Activated B cell treated with CpG ODN at 0.5 μM for 24 hours (primary cell): ENCODE results near the gene NCKAP5. TPM values are rescaled to one million over a fixed set of nuclear protein-coding genes. Genes with fewer than 3 reads are reported as not detected.

Experiments used
- ATAC-seq: fragments of 200-7000 bp; cut with Tn5 transposase; one replicate; pipeline ENCODE4 v1.10.0; 2021; ENCODE audit warnings: low read depth, mild to moderate bottlenecking, moderate library complexity
- CTCF ChIA-PET: fragments of 350-600 bp; sonication (Branson Sonifier 250); formaldehyde crosslinking; loops from one replicate; lab custom pipeline; 2021; ENCODE audit warnings: antibody characterized with exemption; lab: Charles Lee
- POLR2A ChIA-PET: fragments of 350-600 bp; sonication (Branson Sonifier 250); formaldehyde crosslinking; loops from one replicate; lab custom pipeline; 2021; ENCODE audit warnings: antibody characterized with exemption; lab: Charles Lee
- DNase-seq: peaks from one replicate; pipeline ENCODE4 v3.0.0; 2022
- H3K27ac Mint-ChIP-seq: one replicate; pipeline ENCODE4 v1.8.0; 2020; ENCODE audit warnings: mixed read lengths
- H3K27me3 Mint-ChIP-seq: one replicate; pipeline ENCODE4 v1.8.0; 2021; ENCODE audit warnings: mixed read lengths
- H3K36me3 Mint-ChIP-seq: one replicate; pipeline ENCODE4 v1.8.0; 2021; ENCODE audit warnings: low read depth, mixed read lengths
- H3K4me1 Mint-ChIP-seq: one replicate; pipeline ENCODE4 v1.8.0; 2021; ENCODE audit warnings: mixed read lengths
- H3K4me3 Mint-ChIP-seq: one replicate; pipeline ENCODE4 v1.8.0; 2020; ENCODE audit warnings: mild to moderate bottlenecking, mixed read lengths
- H3K9me3 Mint-ChIP-seq: one replicate; pipeline ENCODE4 v1.8.0; 2020; ENCODE audit warnings: mixed read lengths
- intact Hi-C: fragments of 100-400 bp; cut with micrococcal nuclease; formaldehyde crosslinking; loops from one replicate; pipeline ENCODE4 v1.15.1; 2024
- total RNA-seq: library from RNA; stranded (reverse); gene quantifications from 2 replicates; pipeline ENCODE4 v1.2.3, GENCODE V29; 2022
- TF ChIP-seq, protein P1 (sequence below): fragments of 200-600 bp; IDR thresholded peaks from one replicate; pipeline ENCODE4 v1.8.0; 2022; ENCODE audit warnings: antibody characterized with exemption, mild to moderate bottlenecking

Gene NCKAP5
- total RNA-seq, 1 donor from 2014 or later: not detected

DNA sequence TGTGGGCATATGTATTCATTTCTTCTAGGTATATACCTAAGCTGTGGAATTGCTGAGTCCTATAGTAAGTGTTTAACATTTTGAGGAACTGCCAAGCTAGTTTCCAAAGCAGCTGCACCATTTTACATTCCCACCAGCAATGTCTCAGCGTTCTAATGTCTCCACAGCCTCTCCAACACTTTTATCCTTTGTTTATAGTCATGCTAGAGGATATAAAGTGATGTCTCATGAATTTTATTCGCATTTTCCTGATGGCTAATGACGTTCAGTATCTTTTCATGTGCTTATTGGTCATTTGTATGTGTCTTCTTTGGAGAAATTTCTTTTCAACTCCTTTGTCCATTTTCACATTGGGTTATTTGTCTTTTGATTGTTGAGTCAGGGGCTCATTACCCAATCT lies 295.2 kb downstream of the NCKAP5 start:
- H3K4me1 Mint-ChIP-seq: no peaks in the 10 kb centered on the region
- ATAC-seq (no peak), DNase-seq (no peak)
- POLR2A ChIA-PET: no interaction called here
- TF ChIP-seq, protein P1, sequence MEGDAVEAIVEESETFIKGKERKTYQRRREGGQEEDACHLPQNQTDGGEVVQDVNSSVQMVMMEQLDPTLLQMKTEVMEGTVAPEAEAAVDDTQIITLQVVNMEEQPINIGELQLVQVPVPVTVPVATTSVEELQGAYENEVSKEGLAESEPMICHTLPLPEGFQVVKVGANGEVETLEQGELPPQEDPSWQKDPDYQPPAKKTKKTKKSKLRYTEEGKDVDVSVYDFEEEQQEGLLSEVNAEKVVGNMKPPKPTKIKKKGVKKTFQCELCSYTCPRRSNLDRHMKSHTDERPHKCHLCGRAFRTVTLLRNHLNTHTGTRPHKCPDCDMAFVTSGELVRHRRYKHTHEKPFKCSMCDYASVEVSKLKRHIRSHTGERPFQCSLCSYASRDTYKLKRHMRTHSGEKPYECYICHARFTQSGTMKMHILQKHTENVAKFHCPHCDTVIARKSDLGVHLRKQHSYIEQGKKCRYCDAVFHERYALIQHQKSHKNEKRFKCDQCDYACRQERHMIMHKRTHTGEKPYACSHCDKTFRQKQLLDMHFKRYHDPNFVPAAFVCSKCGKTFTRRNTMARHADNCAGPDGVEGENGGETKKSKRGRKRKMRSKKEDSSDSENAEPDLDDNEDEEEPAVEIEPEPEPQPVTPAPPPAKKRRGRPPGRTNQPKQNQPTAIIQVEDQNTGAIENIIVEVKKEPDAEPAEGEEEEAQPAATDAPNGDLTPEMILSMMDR: no peak
- peaks cover 3% of the 10 kb centered on the region for H3K27me3 Mint-ChIP-seq
- H3K4me3 Mint-ChIP-seq: no peak overlapping the region
- H3K36me3 Mint-ChIP-seq: no peaks in the 10 kb centered on the region
- CTCF ChIA-PET: no interaction called here
- intact Hi-C loops: no loop called here
- no peaks in the 10 kb centered on the region for H3K9me3 Mint-ChIP-seq
- H3K27ac Mint-ChIP-seq: no peak overlapping the region

DNA sequence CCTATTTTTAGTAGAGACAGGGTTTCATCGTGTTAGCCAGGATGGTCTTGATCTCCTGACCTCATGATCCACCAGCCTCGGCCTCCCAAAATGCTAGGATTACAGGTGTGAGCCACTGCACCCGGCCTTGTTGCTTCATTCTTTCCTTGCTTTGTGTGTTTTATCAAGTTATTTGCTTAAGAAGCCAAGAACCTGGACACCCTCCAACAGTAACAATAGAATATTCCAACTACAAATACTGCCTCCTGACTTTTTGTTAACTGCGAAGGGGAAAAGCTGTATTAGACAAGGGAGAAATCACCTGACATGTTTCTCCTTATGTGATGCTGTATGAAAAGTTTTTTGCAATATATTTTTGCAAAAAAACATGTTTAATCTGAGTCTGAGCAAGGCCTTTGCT lies 297.2 kb downstream of the NCKAP5 start:
- H3K4me1 Mint-ChIP-seq: no peaks in the 10 kb centered on the region
- CTCF ChIA-PET: no interaction called here
- no peaks in the 10 kb centered on the region for H3K9me3 Mint-ChIP-seq
- TF ChIP-seq, protein P1: no peak
- ATAC-seq (no peak), DNase-seq (no peak)
- H3K27me3 Mint-ChIP-seq: peaks cover 6% of the 10 kb centered on the region
- H3K36me3 Mint-ChIP-seq: no peaks in the 10 kb centered on the region
- intact Hi-C loops: no loop called here
- no peak overlapping the region for H3K4me3 Mint-ChIP-seq
- no peak overlapping the region for H3K27ac Mint-ChIP-seq
- POLR2A ChIA-PET: no interaction called here

DNA sequence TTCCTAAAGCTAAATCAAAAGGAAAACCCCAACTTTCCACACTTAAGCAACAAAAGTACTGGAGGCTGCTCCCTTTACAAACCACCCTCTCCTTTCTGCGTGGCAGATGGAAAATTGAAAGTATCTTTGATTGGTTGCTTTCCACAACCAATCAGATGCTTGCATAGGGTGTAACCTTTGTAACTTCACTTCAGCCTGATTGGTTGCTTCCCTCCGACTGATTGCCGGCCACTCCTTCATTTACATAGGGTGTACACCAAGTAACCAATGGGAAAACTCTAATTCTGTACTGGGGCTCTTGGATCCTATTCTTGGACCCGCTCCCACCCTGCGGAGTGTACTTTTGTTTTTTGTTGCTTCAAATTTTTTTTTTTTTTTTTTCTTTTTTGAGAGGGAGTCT lies 297.7 kb downstream of the NCKAP5 start:
- CTCF ChIA-PET: no interaction called here

DNA sequence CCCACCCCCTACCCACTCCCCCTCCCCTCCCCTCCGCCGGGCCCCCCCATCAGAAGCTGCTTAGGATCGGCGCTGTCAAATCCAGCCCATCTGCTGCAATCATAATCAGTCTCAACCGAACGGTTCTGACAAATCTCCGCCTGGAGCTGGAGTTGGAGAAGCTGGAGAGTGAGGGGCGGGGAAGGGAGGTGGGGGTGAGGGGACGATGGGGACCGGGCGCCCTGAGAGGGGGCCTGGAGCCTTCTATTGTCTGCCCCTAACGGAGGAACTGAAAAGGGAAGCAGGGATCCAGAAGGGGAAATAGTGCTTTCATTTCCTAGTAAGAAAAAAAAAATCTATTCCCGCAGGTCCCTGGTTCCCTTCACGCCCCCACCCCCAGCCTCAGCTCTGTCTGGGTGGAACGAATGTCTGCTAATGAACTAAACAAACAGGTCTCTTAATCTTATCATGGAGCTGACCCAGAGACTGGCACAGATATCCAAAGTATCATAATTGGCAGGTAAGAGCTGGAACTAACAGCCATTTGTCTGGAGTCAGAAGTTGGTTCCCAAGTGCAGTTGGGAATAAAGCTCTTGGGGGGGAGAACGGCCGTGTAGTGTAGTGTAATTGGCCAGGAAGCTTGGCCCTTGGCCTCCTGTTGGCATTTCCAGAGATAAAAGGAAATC lies 301.2 kb downstream of the NCKAP5 start:
- Mint-ChIP-seq H3K27me3 (peaks cover 18% of the 10 kb centered on the region), H3K27ac (no peak overlapping the region), H3K4me3 (no peak overlapping the region), H3K4me1 (no peaks in the 10 kb centered on the region), H3K36me3 (no peaks in the 10 kb centered on the region), H3K9me3 (no peaks in the 10 kb centered on the region)
- ATAC-seq (no peak), DNase-seq (no peak)
- POLR2A ChIA-PET: no interaction called here
- TF ChIP-seq, protein P1: no peak
- intact Hi-C loops: no loop called here
- CTCF ChIA-PET: no interaction called here

More for the DNA sequence above, 297.7 kb downstream of the NCKAP5 start:
- no peak overlapping the region for H3K4me3 Mint-ChIP-seq
- DNase-seq: no peak
- intact Hi-C loops: no loop called here
- H3K4me1 Mint-ChIP-seq: no peaks in the 10 kb centered on the region
- H3K27me3 Mint-ChIP-seq: peaks cover 6% of the 10 kb centered on the region
- POLR2A ChIA-PET: no interaction called here
- H3K9me3 Mint-ChIP-seq: no peaks in the 10 kb centered on the region
- no peak overlapping the region for H3K27ac Mint-ChIP-seq
- no peaks in the 10 kb centered on the region for H3K36me3 Mint-ChIP-seq
- ATAC-seq: no peak
- TF ChIP-seq, protein P1: no peak

DNA sequence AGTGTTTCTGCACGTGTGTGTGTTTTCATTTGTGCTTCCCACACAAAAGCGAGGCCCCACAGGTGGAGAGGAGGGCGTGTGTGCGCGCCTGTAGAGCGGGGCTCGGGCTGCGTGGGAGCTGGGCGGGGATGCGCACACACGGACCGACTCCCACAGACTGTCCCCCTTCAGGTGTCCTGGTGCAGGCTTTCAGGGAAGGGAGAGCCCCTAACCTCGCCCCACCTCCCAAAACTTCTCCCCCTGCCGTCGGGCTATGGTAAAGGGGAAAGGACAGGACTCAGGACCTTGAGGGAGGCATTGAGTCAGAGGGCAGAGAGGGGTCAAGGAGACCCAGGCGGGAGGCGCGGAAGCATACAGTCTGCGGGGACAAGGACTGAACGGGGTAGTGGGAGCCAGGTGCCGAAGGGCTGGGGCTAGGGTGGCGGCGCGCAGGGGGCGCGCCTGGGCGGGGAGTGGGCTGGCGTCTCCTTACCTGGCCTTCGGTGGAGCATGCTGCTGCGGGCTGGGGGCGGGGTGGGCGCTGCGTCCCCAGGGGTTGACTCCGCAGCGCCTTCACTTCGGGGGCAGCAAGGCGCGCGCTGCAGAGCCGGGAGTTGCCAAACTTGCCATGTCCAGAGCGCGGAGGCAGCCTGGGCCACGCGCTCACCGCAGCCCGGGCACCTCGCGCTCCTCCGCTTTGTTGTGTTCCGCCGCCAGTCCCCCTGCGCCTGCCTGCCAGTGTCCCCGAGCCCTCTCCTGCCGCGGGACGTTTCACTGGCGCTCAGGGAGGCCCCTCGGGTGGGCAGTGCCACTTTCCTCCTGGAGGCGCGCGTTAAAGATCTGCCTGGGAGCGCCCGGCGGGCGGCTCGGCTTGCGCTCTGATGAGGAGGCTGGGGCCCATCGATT lies 302.0 kb downstream of the NCKAP5 start:
- no peaks in the 10 kb centered on the region for H3K9me3 Mint-ChIP-seq
- ChIA-PET POLR2A (no interaction called here), CTCF (no interaction called here)
- TF ChIP-seq, protein P1: no peak
- H3K36me3 Mint-ChIP-seq: no peaks in the 10 kb centered on the region
- DNase-seq (no peak), ATAC-seq (no peak)
- H3K27ac Mint-ChIP-seq: no peak overlapping the region
- no peaks in the 10 kb centered on the region for H3K4me1 Mint-ChIP-seq
- H3K27me3 Mint-ChIP-seq: peaks cover 18% of the 10 kb centered on the region
- intact Hi-C loops: no loop called here
- H3K4me3 Mint-ChIP-seq: no peak overlapping the region
